K562 (cell line): Measurements from ENCODE around the gene C1orf122. TPM values are rescaled to one million over a fixed set of nuclear protein-coding genes. Genes with fewer than 3 reads are reported as not detected.

ENCODE experiments used
- ATAC-seq: fragments of 200-7000 bp; cut with Tn5 transposase; 3 replicates; pipeline ENCODE4 v1.9.1; 2020; ENCODE audit warnings: moderate library complexity
- BruUV-seq: library from RNA; stranded (reverse); fragments of 400-500 nt; replicated peaks from 2 replicates; lab custom pipeline; 2021; lab: Mats Ljungman, UMichigan
- CTCF ChIA-PET: fragments of 300-600 bp; formaldehyde crosslinking; extraction: SDS; loops from one replicate; lab custom pipeline; 2021; ENCODE audit warnings: low intra/inter-chr PET ratio; lab: Yijun Ruan, JAX
- POLR2A ChIA-PET: fragments of 300-600, 350-650 bp; sonication (Branson Sonifier 250); formaldehyde crosslinking; extraction: SDS; loops from one replicate; lab custom pipeline; 2021; ENCODE audit warnings: antibody characterized with exemption, inconsistent platforms; lab: Yijun Ruan, JAX
- DNase-seq, 4 experiments: peaks; one replicate each; pipeline versions ENCODE4 v3.0.0 to v3.0.0-alpha.2; 2011 to 2018; ENCODE audit warnings: low spot score in 3 of 4, mixed read lengths in 3 of 4; ENCODE audit errors: extremely low read depth in 1 of 4
- FAIRE-seq: peaks from 2 replicates; lab custom pipeline; 2011; peaks lifted over from hg19 to GRCh38; lab: Jason Lieb, UNC
- H2AFZ ChIP-seq: 2 replicates; pipeline ENCODE4 v1.6.0; 2011; ENCODE audit warnings: low read depth, low read length, control low read depth, inconsistent platforms
- H3K27ac ChIP-seq: fragments of 200-600 bp; 3 replicates; pipeline ENCODE4 v1.8.0; 2011; ENCODE audit warnings: low read depth, mild to moderate bottlenecking, control low read depth, inconsistent platforms, low read length, moderate library complexity, mixed read lengths; ENCODE audit errors: extremely low read depth
- H3K27me3 ChIP-seq, 2 experiments: fragments of 300-600 bp in 1 of 2; 2 replicates in 1 of 2; 3 replicates in 1 of 2; pipeline versions ENCODE4 v1.6.0 to v1.8.0; 2011; ENCODE audit warnings: inconsistent platforms in 2 of 2, low read length in 2 of 2, mild to moderate bottlenecking in 1 of 2, mixed read lengths in 1 of 2, moderate library complexity in 1 of 2; ENCODE audit not compliant: control insufficient read depth in 2 of 2, insufficient read depth in 2 of 2
- H3K36me3 ChIP-seq: fragments of 300-600 bp; 3 replicates; pipeline ENCODE4 v1.8.0; 2011; ENCODE audit warnings: mild to moderate bottlenecking, low read length, inconsistent platforms; ENCODE audit not compliant: control insufficient read depth, insufficient read depth
- H3K4me1 ChIP-seq, 2 experiments: fragments of 200-600 bp in 1 of 2; replicated peaks in 1 of 2; 2 replicates in 1 of 2; 3 replicates in 1 of 2; pipeline versions ENCODE4 v1.5.1 to v1.8.0; 2011; ENCODE audit warnings: inconsistent platforms in 2 of 2, low read length in 2 of 2, mild to moderate bottlenecking in 1 of 2, mixed read lengths in 1 of 2, moderate library complexity in 1 of 2; ENCODE audit not compliant: control insufficient read depth in 2 of 2, insufficient read depth in 2 of 2
- H3K4me2 ChIP-seq: 2 replicates; pipeline ENCODE4 v1.6.1; 2011; ENCODE audit warnings: low read length, control low read depth, inconsistent platforms, mixed read lengths; ENCODE audit not compliant: insufficient read depth
- H3K4me3 ChIP-seq: fragments of 200-600 bp; sonication (generic), shearing (Covaris generic); 2 replicates; pipeline ENCODE4 v1.5.1; 2016; ENCODE audit warnings: control low read depth, inconsistent platforms
- H3K79me2 ChIP-seq: fragments of 200-600 bp; 3 replicates; pipeline ENCODE4 v1.8.0; 2011; ENCODE audit warnings: low read length, inconsistent platforms; ENCODE audit not compliant: control insufficient read depth, insufficient read depth
- H3K9ac ChIP-seq, 2 experiments: 2 replicates each; pipeline versions ENCODE4 v1.6.0 to v1.6.1; 2011; ENCODE audit warnings: low read depth in 2 of 2, low read length in 2 of 2, control low read depth in 1 of 2, inconsistent platforms in 1 of 2, mild to moderate bottlenecking in 1 of 2, mixed read lengths in 1 of 2; ENCODE audit not compliant: insufficient read depth in 1 of 2
- H3K9me1 ChIP-seq: one replicate; pipeline ENCODE4 v1.6.0; 2011; ENCODE audit warnings: inconsistent platforms, mild to moderate bottlenecking, low read length, moderate library complexity; ENCODE audit not compliant: control insufficient read depth, insufficient read depth
- H3K9me3 ChIP-seq: replicated peaks from 2 replicates; pipeline ENCODE4 v1.5.1; 2011; ENCODE audit warnings: low read depth, low read length, inconsistent platforms; ENCODE audit not compliant: control insufficient read depth, insufficient read depth
- H4K20me1 ChIP-seq: replicated peaks from 2 replicates; pipeline ENCODE4 v1.6.1; 2011; ENCODE audit warnings: low read length, inconsistent platforms, mixed read lengths; ENCODE audit not compliant: control insufficient read depth, insufficient read depth
- AFF4 ChIP-seq: sonication (generic); formaldehyde crosslinking; IDR thresholded peaks from 2 replicates; pipeline ENCODE4 v1.8.0; 2023; ENCODE audit warnings: mild to moderate bottlenecking, missing genetic modification reagents
- ARID1B ChIP-seq: fragments of 450-650 bp; IDR thresholded peaks from 2 replicates; pipeline ENCODE4 v1.6.1; 2016; ENCODE audit warnings: antibody characterized with exemption, mild to moderate bottlenecking, inconsistent platforms
- BRD9 ChIP-seq: fragments of 450-650 bp; IDR thresholded peaks from 2 replicates; pipeline ENCODE4 v1.6.1; 2018; ENCODE audit warnings: low read depth; ENCODE audit not compliant: partially characterized antibody
- ELF4 ChIP-seq: fragments of 450-650 bp; formaldehyde crosslinking; IDR thresholded peaks from 2 replicates; pipeline ENCODE4 v1.4.0; 2022; ENCODE audit warnings: missing genetic modification characterization
- HLTF ChIP-seq: fragments of 450-650 bp; IDR thresholded peaks from 2 replicates; pipeline ENCODE4 v1.6.1; 2016
- MEF2D ChIP-seq: conservative IDR thresholded peaks from 2 replicates; pipeline ENCODE4 v1.6.1; 2016; ENCODE audit warnings: low read depth, missing genetic modification characterization, missing compliant biosample characterization
- NR2F6 ChIP-seq: fragments of 450-650 bp; formaldehyde crosslinking; IDR thresholded peaks from 2 replicates; pipeline ENCODE4 v1.4.0; 2020; ENCODE audit warnings: mild to moderate bottlenecking
- PREB ChIP-seq: sonication (generic); formaldehyde crosslinking; IDR thresholded peaks from 2 replicates; pipeline ENCODE4 v1.8.1; 2023; ENCODE audit warnings: mild to moderate bottlenecking, missing genetic modification reagents
- RBM17 ChIP-seq: fragments of 200-400 bp; formaldehyde crosslinking; IDR thresholded peaks from 2 replicates; pipeline ENCODE4 v1.6.1; 2017; ENCODE audit warnings: low read depth, mild to moderate bottlenecking, low read length, borderline replicate concordance
- SNAPC5 ChIP-seq: fragments of 250-450 bp; sonication (Bioruptor Pico); IDR thresholded peaks from 2 replicates; pipeline ENCODE4 v1.8.0; 2021; ENCODE audit warnings: moderate library complexity, mild to moderate bottlenecking, inconsistent platforms
- TEAD1 ChIP-seq, 2 experiments: fragments of 450-650 bp in 1 of 2; sonication (generic) in 1 of 2; formaldehyde crosslinking; IDR thresholded peaks; 2 replicates each; pipeline versions ENCODE4 v1.4.0 to v1.8.0; 2020 to 2022; ENCODE audit warnings: mild to moderate bottlenecking in 2 of 2, missing genetic modification reagents in 1 of 2
- TFE3 ChIP-seq: fragments of 450-650 bp; formaldehyde crosslinking; IDR thresholded peaks from 2 replicates; pipeline ENCODE4 v1.4.0; 2020; ENCODE audit warnings: mild to moderate bottlenecking, mixed read lengths
- ZC3H8 ChIP-seq: fragments of 450-650 bp; IDR thresholded peaks from 2 replicates; pipeline ENCODE4 v1.6.1; 2017
- ZNF143 ChIP-seq: sonication (generic); formaldehyde crosslinking; IDR thresholded peaks from 2 replicates; pipeline ENCODE4 v1.9.0; 2022; ENCODE audit warnings: mild to moderate bottlenecking, missing genetic modification reagents
- ZNF449 ChIP-seq: fragments of 250-450 bp; sonication (Bioruptor Pico); IDR thresholded peaks from 2 replicates; pipeline ENCODE4 v1.8.0; 2022; ENCODE audit warnings: moderate library complexity, mild to moderate bottlenecking, inconsistent platforms
- ZZZ3 ChIP-seq: fragments of 450-650 bp; IDR thresholded peaks from 2 replicates; pipeline ENCODE4 v1.6.1; 2016; ENCODE audit warnings: antibody characterized with exemption, mild to moderate bottlenecking, moderate library complexity
- WGBS: fragments of 100-300 bp; shearing (Covaris generic); methylation state at CpG from one replicate; pipeline ENCODE4 v1.1.6; 2016; ENCODE audit warnings: low coverage, mixed read lengths; ENCODE audit not compliant: insufficient coverage; ENCODE audit errors: missing lambda C conversion rate; 5-methylcytosine and 5-hydroxymethylcytosine counted together
- in situ Hi-C: fragments of 300-500 bp; cut with MboI; formaldehyde crosslinking; loops from 4 replicates; pipeline ENCODE4 v1.15.0; 2018; ENCODE audit warnings: inconsistent platforms, mixed read lengths
- intact Hi-C: fragments of 100-400 bp; cut with micrococcal nuclease; formaldehyde crosslinking; loops from 2 replicates; pipeline ENCODE4 v1.14.2; 2022
- polyA plus RNA-seq, 8 experiments: library from polyadenylated mRNA; depleted of rRNA in 4 of 8; stranded (reverse) in 5 of 8; unstranded in 3 of 8; fragments of >200 nt; fragmentation: Nextera tagmentation in 2 of 8; fragmentation: Illumina TruSeq in 1 of 8; extraction: Ambion mirVana in 2 of 8; extraction: Trizol in 1 of 8; gene quantifications; 2 replicates each; pipeline versions ENCODE4 v1.2.1 to v1.2.3, GENCODE V29; 2011 to 2014; ENCODE audit warnings: inconsistent platforms in 1 of 8, missing spikeins in 1 of 8
- total RNA-seq, 7 experiments: library from RNA; depleted of rRNA in 6 of 7; stranded (reverse); fragments of >200 nt in 6 of 7; fragmentation: Illumina TruSeq in 2 of 7; extraction: Trizol in 2 of 7; gene quantifications; 2 replicates each; pipeline versions ENCODE4 v1.2.1 to v1.2.3, GENCODE V29; 2011 to 2021; ENCODE audit warnings: low replicate concordance in 1 of 7

Gene C1orf122
- total and polyA plus RNA-seq, 9 of the 15 experiments (the other 6 are each of a cell fraction or from before 2014, with no cell fraction given) = 3.6 to 70.9 (median 17.3) TPM

- intact Hi-C loops (no loop called here), in situ Hi-C loops (no loop called here)
- Histone ChIP-seq H3K27me3 (peaks cover 28 to 31% of the 10 kb centered on the region in 2 experiments; a peak in 4 of 5 replicates), H3K9me1 (no peaks in the 10 kb centered on the region), H4K20me1 (peaks cover 4% of the 10 kb centered on the region; the same call in 1 of the 2 replicates), H3K9me3 (no peaks in the 10 kb centered on the region), H2AFZ (no peak overlapping the region), H3K4me1 (peaks cover 0 to 3% of the 10 kb centered on the region in 2 experiments; a peak in 1 of 5 replicates), H3K4me3 (no peak overlapping the region), H3K4me2 (no peak overlapping the region), H3K9ac (no peak overlapping the region), H3K79me2 (no peaks in the 10 kb centered on the region), H3K36me3 (no peaks in the 10 kb centered on the region), H3K27ac (no peak overlapping the region)
- FAIRE-seq = no peak
- no peak for DNase-seq
- ChIA-PET CTCF (no interaction called here), POLR2A (interaction anchor here (0.6 to 1.5 kb wide), 3 partner anchors 15 to 1682 kb away, joined by 3 to 5 read pairs (median 4); partner anchors contain the start of genes C1orf122 and YRDC)
- no peak for ATAC-seq
- WGBS = 2% methylated on average over 17 of the region's 17 CpGs
- BruUV-seq = no TSS peak
- TF ChIP-seq ZNF143 (CRISPR knock-in tag) = no peak
- TF ChIP-seq ZNF449 (CRISPR knock-in tag) = no peak
- TF ChIP-seq ZZZ3 = no peak
- no peak for TF ChIP-seq HLTF
- TF ChIP-seq ARID1B = no peak
- no peak for TF ChIP-seq ELF4 (CRISPR knock-in tag)
- no peak for TF ChIP-seq ZC3H8
- no peak for TF ChIP-seq TFE3
- no peak for TF ChIP-seq PREB (CRISPR knock-in tag)
- TF ChIP-seq BRD9 = no peak
- TF ChIP-seq NR2F6 (CRISPR knock-in tag) = no peak
- no peak for TF ChIP-seq SNAPC5 (CRISPR knock-in tag)
- no peak for TF ChIP-seq RBM17
- no peak for TF ChIP-seq MEF2D
- TF ChIP-seq TEAD1 (CRISPR knock-in tag; IDR thresholded peaks at IDR 0.05) = no peak
- no peak for TF ChIP-seq AFF4 (CRISPR knock-in tag)
These were observed 25.1 kb upstream of the C1orf122 start for GRCh38 chr1:37782491-37782890.
